Karpas-422 (cell line): ENCODE data around the gene WFDC11. TPM values are rescaled to one million over a fixed set of nuclear protein-coding genes. Genes with fewer than 3 reads are reported as not detected.

Experiments used
- DNase-seq: peaks from one replicate; pipeline ENCODE4 v3.0.0-alpha.2; 2015
- H2AFZ ChIP-seq: fragments of 200-600 bp; sonication (generic); 2 replicates; pipeline ENCODE4 v1.6.1; 2014; ENCODE audit warnings: antibody characterized with exemption, low read length, mixed read lengths
- H3K27ac ChIP-seq: fragments of 200-600 bp; sonication (generic); 2 replicates; pipeline ENCODE4 v1.5.1; 2014; ENCODE audit warnings: mild to moderate bottlenecking, low read length, moderate library complexity
- H3K27me3 ChIP-seq: fragments of 200-600 bp; sonication (generic); 2 replicates; pipeline ENCODE4 v1.6.1; 2014; ENCODE audit warnings: low read length, mixed read lengths
- H3K36me3 ChIP-seq: fragments of 200-600 bp; sonication (generic); 2 replicates; pipeline ENCODE4 v1.6.1; 2014; ENCODE audit warnings: low read length, mixed read lengths; ENCODE audit not compliant: insufficient read depth
- H3K4me1 ChIP-seq: fragments of 200-600 bp; sonication (generic); 2 replicates; pipeline ENCODE4 v1.6.1; 2014; ENCODE audit warnings: mild to moderate bottlenecking, low read length, mixed read lengths
- H3K4me2 ChIP-seq: fragments of 200-600 bp; sonication (generic); 2 replicates; pipeline ENCODE4 v1.6.1; 2014; ENCODE audit warnings: low read length, low read depth, mild to moderate bottlenecking; ENCODE audit not compliant: poor library complexity, severe bottlenecking
- H3K4me3 ChIP-seq: fragments of 200-600 bp; sonication (generic); 2 replicates; pipeline ENCODE4 v1.5.1; 2014; ENCODE audit warnings: mild to moderate bottlenecking, antibody characterized with exemption, low read length, mixed read lengths
- H3K79me2 ChIP-seq: fragments of 200-600 bp; sonication (generic); 2 replicates; pipeline ENCODE4 v1.6.1; 2014; ENCODE audit warnings: mild to moderate bottlenecking, low read length, mixed read lengths
- H3K9ac ChIP-seq: fragments of 200-600 bp; sonication (generic); 2 replicates; pipeline ENCODE4 v1.6.0; 2014; ENCODE audit warnings: low read length
- H3K9me2 ChIP-seq: fragments of 200-600 bp; sonication (generic), shearing (Covaris generic); replicated peaks from 2 replicates; pipeline ENCODE4 v1.6.0; 2014; ENCODE audit warnings: mild to moderate bottlenecking, low read length, moderate library complexity; ENCODE audit not compliant: insufficient read depth
- H3K9me3 ChIP-seq: fragments of 300-700, 200-600 bp; sonication (generic); 2 replicates; pipeline ENCODE4 v1.6.1; 2014; ENCODE audit warnings: low read length, mixed read lengths
- H4K20me1 ChIP-seq: fragments of 200-600 bp; sonication (generic); 2 replicates; pipeline ENCODE4 v1.6.1; 2014; ENCODE audit warnings: mild to moderate bottlenecking, antibody characterized with exemption, low read length, low read depth; ENCODE audit not compliant: insufficient read depth
- total RNA-seq: library from RNA; depleted of rRNA; stranded (reverse); fragments of >200 nt; shearing (Covaris generic); gene quantifications from 2 replicates; pipeline ENCODE4 v1.2.3, GENCODE V29; 2014; ENCODE audit warnings: low replicate concordance

WFDC11 gene
- total RNA-seq, 1 experiment from 2014 or later: not detected

DNA sequence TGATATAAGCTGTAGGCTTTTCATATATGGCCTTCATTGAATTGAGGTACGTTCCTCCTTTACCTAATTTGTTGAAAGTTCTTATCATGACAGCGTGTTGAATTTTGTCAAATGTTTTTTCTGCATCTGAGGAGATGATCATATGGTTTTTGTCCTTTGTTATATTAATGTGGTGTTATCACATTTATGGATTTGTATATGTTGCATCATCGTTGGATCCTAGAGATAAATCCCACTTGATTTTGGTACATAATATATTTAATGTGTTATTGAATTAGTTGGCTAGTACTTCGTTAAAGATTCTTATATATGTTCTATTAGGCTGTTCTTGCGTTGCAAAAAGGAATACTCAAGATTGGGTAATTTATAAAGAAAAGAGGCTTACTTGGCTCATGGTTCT is 30.4 kb downstream of the WFDC11 start:
- Histone ChIP-seq H3K4me1 (no peaks in the 10 kb centered on the region), H4K20me1 (no peaks in the 10 kb centered on the region), H3K4me3 (no peak overlapping the region), H3K79me2 (no peaks in the 10 kb centered on the region), H3K27ac (no peak overlapping the region), H3K9me3 (no peaks in the 10 kb centered on the region), H3K9me2 (no peaks in the 10 kb centered on the region), H3K27me3 (no peaks in the 10 kb centered on the region), H3K36me3 (no peaks in the 10 kb centered on the region), H2AFZ (no peak overlapping the region), H3K4me2 (no peak overlapping the region), H3K9ac (no peak overlapping the region)
- DNase-seq: no peak

DNA sequence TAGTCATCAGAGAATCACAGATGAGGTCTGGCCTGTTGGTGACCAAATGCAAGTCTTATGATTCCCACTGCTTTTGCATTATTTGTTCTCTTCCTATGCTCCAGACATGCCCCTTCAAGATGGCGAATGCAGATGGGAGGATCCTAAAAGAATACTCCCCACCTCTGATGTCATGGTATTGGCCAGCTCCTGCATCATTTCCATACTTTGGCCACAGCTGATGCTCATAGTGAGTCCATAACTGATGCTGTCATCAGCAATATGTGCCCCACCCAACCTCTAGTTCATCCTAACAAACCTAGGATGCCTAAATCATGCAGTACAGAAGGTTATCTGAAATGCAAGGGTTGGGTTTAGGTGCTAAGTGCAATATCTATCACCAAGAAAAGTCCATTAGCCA is 33.5 kb downstream of the WFDC11 start:
- Histone ChIP-seq H3K9me2 (no peaks in the 10 kb centered on the region), H3K4me3 (no peak overlapping the region), H3K27ac (no peak overlapping the region), H3K36me3 (no peaks in the 10 kb centered on the region), H4K20me1 (no peaks in the 10 kb centered on the region), H3K9me3 (no peaks in the 10 kb centered on the region), H3K79me2 (no peaks in the 10 kb centered on the region), H3K4me2 (no peak overlapping the region), H2AFZ (no peak overlapping the region), H3K9ac (no peak overlapping the region), H3K4me1 (no peaks in the 10 kb centered on the region), H3K27me3 (no peaks in the 10 kb centered on the region)
- no peak for DNase-seq

DNA sequence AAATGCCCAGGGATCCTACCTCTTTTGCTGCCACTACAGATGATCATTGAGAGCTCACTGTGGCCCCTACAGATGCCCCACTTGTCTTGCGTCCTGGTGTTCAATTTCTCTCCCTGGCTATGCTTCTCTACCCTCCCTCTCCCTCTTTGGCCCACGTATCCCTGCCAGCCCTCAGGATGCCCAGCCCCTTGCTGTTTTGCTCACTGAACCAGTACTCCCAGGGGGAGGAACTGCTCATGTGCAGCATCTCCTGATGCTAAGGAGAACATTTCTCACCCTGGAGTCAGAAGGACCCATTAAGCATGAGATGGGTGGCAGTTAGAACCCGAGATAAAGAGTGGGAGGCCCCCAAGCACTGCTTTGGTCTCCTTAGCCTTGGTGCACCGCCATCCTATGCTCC is 38.9 kb downstream of the WFDC11 start, which contains the start of gene WFDC9:
Gene WFDC9 (minus strand): TSS at position 101 of the 400 bp plus-strand sequence. CDS start 21,103 bp downstream, outside the sequence.
- H3K79me2 ChIP-seq: no peaks in the 10 kb centered on the region
- no peak within 1 kb of the TSS for H3K4me3 ChIP-seq
- H3K27me3 ChIP-seq: no peaks in the 10 kb centered on the region
- no peak within 1 kb of the TSS for H3K9ac ChIP-seq
- H3K4me1 ChIP-seq: no peaks in the 10 kb centered on the region
- H4K20me1 ChIP-seq: no peaks in the 10 kb centered on the region
- no peak within 1 kb of the TSS for H3K4me2 ChIP-seq
- no peaks in the 10 kb centered on the region for H3K9me3 ChIP-seq
- H3K36me3 ChIP-seq: no peaks in the 10 kb centered on the region
- H3K9me2 ChIP-seq: no peaks in the 10 kb centered on the region
- no peak for DNase-seq
- no peak within 1 kb of the TSS for H2AFZ ChIP-seq
- H3K27ac ChIP-seq: no peak within 1 kb of the TSS

DNA sequence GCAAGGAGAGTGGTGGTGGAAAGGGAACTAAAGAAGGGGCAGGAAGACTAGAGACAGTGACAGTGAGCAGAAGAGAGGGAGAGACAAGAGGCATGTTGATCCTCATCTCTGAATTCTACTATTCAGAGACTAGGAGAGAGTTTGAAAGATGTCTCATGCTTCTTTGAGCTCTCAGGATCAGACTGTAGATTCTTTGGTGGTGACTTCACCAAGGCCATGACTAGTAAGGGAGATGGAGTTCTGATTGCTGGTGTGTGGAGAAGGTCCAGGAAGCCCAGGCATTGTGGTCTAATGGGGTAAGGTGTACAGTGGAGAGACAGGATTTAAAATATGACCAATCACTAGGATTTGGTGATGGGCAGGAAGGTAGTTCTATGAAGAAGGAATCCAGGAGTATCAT is 39.7 kb downstream of the WFDC11 start:
- Histone ChIP-seq H3K9me2 (no peaks in the 10 kb centered on the region), H3K4me2 (no peak overlapping the region), H2AFZ (no peak overlapping the region), H3K36me3 (no peaks in the 10 kb centered on the region), H3K9me3 (no peaks in the 10 kb centered on the region), H3K9ac (no peak overlapping the region), H4K20me1 (no peaks in the 10 kb centered on the region), H3K27me3 (no peaks in the 10 kb centered on the region), H3K4me1 (no peaks in the 10 kb centered on the region), H3K27ac (no peak overlapping the region), H3K79me2 (no peaks in the 10 kb centered on the region), H3K4me3 (no peak overlapping the region)
- no peak for DNase-seq

DNA sequence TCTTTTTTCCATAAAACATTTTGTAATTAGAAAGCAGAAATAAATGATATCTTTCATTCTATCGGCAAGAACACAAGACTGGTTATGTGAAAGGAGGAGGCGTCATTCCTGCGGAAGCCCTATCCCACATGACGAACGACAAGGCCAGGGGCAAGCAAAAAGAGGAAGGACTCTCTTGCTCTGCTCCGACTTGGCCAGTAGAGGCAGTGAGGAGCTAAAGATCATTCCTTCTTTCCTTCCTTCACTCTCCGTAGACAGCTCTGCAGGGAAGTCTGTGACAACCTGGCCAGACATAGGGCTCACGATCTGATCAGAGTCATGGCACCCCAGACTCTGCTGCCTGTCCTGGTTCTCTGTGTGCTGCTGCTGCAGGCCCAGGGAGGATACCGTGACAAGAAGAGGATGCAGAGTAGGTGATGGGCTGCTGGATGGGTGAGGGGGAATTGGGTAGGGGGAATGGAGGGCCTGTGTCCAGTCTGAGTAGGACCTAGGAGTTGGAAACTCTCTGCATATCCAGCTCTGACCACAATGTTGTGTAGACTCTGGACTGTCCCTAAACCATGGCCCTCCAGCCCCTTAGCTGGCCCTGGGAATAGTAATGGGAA is 40.4 kb downstream of the WFDC11 start, which contains the start of gene WFDC10A:
Gene WFDC10A (plus strand): TSS at position 244 of the 605 bp plus-strand sequence. CDS start 75 bp downstream, at position 319.
- DNase-seq: peak; percentile 75
- no peak within 1 kb of the TSS for H3K27ac ChIP-seq
- no peaks in the 10 kb centered on the region for H3K4me1 ChIP-seq
- no peaks in the 10 kb centered on the region for H3K36me3 ChIP-seq
- no peaks in the 10 kb centered on the region for H3K9me3 ChIP-seq
- H2AFZ ChIP-seq: no peak within 1 kb of the TSS
- no peak within 1 kb of the TSS for H3K4me2 ChIP-seq
- no peaks in the 10 kb centered on the region for H3K9me2 ChIP-seq
- H3K27me3 ChIP-seq: no peaks in the 10 kb centered on the region
- no peaks in the 10 kb centered on the region for H3K79me2 ChIP-seq
- no peak within 1 kb of the TSS for H3K9ac ChIP-seq
- no peaks in the 10 kb centered on the region for H4K20me1 ChIP-seq
- no peak within 1 kb of the TSS for H3K4me3 ChIP-seq

DNA sequence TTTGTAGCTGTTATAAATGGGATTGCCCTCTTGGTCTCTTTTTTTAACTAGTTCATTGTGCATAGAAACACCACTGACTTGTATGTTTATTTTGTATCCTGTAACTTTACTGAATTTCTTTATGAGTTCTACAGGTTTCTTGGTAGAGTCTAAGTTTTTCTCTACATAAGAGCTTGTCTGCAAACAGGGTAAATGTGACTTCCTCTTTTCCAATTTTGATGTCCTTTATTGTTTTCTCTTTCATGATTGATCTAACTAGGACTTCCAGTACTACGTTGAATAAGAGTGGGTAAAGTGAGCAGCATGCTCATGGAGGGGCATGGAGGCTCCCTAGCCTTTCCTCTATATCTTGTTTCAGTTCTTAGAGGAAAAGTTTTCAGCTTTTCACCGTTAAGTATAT is 43.5 kb downstream of the WFDC11 start:
- no peak overlapping the region for H3K9ac ChIP-seq
- no peaks in the 10 kb centered on the region for H3K79me2 ChIP-seq
- H3K27me3 ChIP-seq: no peaks in the 10 kb centered on the region
- no peaks in the 10 kb centered on the region for H4K20me1 ChIP-seq
- no peak for DNase-seq
- no peak overlapping the region for H2AFZ ChIP-seq
- H3K4me2 ChIP-seq: no peak overlapping the region
- H3K36me3 ChIP-seq: no peaks in the 10 kb centered on the region
- no peaks in the 10 kb centered on the region for H3K4me1 ChIP-seq
- no peak overlapping the region for H3K4me3 ChIP-seq
- no peak overlapping the region for H3K27ac ChIP-seq
- H3K9me2 ChIP-seq: no peaks in the 10 kb centered on the region
- no peaks in the 10 kb centered on the region for H3K9me3 ChIP-seq

DNA sequence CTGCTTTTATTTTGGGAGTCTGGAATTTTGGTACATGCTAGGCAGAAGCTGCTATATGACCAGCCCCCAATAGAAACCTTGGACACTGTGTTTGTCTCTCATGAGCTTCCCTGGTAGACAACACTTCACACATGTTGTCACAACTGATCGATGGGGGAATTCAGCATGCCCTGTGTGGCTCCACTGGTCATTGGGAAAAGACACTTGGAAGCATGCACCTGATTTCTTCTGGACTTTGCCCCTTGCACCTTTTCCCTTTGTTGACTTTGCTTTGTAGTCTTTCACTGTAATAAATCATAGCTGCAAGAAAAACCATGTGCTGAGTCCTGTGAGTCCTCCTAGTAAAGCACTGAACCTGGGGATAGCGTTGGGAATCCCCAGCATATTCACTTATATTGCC is 48.4 kb downstream of the WFDC11 start:
- H3K79me2 ChIP-seq: no peaks in the 10 kb centered on the region
- DNase-seq: no peak
- H3K4me3 ChIP-seq: no peak overlapping the region
- no peak overlapping the region for H3K4me2 ChIP-seq
- H3K27me3 ChIP-seq: no peaks in the 10 kb centered on the region
- H3K36me3 ChIP-seq: no peaks in the 10 kb centered on the region
- H2AFZ ChIP-seq: no peak overlapping the region
- no peaks in the 10 kb centered on the region for H3K9me2 ChIP-seq
- no peaks in the 10 kb centered on the region for H3K4me1 ChIP-seq
- no peaks in the 10 kb centered on the region for H4K20me1 ChIP-seq
- no peak overlapping the region for H3K27ac ChIP-seq
- no peaks in the 10 kb centered on the region for H3K9me3 ChIP-seq
- no peak overlapping the region for H3K9ac ChIP-seq

DNA sequence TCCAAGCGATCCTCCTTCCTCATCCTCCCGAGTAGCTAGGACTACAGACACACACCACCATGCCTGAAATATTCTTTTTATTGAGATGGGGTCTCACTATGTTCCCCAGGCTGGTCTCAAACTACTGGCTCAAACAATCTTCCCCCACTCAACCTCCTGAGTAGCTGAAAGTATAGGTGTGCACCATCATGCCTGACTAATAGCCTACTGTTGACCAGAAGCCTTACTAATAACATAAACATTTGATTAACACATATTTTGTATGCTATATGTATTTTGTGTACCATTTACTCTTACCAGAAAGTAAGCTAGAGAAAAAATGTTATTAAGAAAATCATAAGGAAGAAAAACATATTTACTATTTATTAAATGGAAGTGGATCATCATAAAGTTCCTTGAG is 52.4 kb downstream of the WFDC11 start:
- no peak overlapping the region for H3K4me3 ChIP-seq
- DNase-seq: no peak
- H4K20me1 ChIP-seq: no peaks in the 10 kb centered on the region
- H3K9me2 ChIP-seq: no peaks in the 10 kb centered on the region
- no peaks in the 10 kb centered on the region for H3K9me3 ChIP-seq
- H3K9ac ChIP-seq: no peak overlapping the region
- H3K4me2 ChIP-seq: no peak overlapping the region
- H3K36me3 ChIP-seq: no peaks in the 10 kb centered on the region
- H3K79me2 ChIP-seq: no peaks in the 10 kb centered on the region
- no peaks in the 10 kb centered on the region for H3K27me3 ChIP-seq
- H3K27ac ChIP-seq: no peak overlapping the region
- no peaks in the 10 kb centered on the region for H3K4me1 ChIP-seq
- no peak overlapping the region for H2AFZ ChIP-seq
